AG09309 (cell line): ENCODE data around the gene ZNF440.
"Not testable (repeated sequence)": the region's sequence is repeated elsewhere in the genome, so short reads cannot be mapped to it uniquely, and the experiment has no call there.

Experiments
- DNase-seq: peaks from one replicate; pipeline ENCODE4 v3.0.0-alpha.2; 2010; ENCODE audit warnings: low read depth
- H3K4me3 ChIP-seq: 2 replicates; pipeline ENCODE4 v1.5.1; 2011; ENCODE audit warnings: mild to moderate bottlenecking, low read depth, low read length, moderate library complexity; ENCODE audit not compliant: control insufficient read depth
- CTCF ChIP-seq: IDR thresholded peaks from 2 replicates; pipeline ENCODE4 v1.5.1; 2011; ENCODE audit warnings: mild to moderate bottlenecking, low read depth, low read length, inconsistent platforms; ENCODE audit not compliant: insufficient read depth, control insufficient read depth; ENCODE audit errors: missing control alignments

The ZNF440 gene

GRCh38 chr19:11814029-11814699, at the start of gene ZNF440:
TSS of gene ZNF440 (plus strand) at chr19:11814273. CDS start at chr19:11814448, 175 bp downstream.
- H3K4me3 ChIP-seq = peak within 1 kb of the TSS; percentile 67
- no peak for TF ChIP-seq CTCF
- peak; percentile 76 for DNase-seq

DNA sequence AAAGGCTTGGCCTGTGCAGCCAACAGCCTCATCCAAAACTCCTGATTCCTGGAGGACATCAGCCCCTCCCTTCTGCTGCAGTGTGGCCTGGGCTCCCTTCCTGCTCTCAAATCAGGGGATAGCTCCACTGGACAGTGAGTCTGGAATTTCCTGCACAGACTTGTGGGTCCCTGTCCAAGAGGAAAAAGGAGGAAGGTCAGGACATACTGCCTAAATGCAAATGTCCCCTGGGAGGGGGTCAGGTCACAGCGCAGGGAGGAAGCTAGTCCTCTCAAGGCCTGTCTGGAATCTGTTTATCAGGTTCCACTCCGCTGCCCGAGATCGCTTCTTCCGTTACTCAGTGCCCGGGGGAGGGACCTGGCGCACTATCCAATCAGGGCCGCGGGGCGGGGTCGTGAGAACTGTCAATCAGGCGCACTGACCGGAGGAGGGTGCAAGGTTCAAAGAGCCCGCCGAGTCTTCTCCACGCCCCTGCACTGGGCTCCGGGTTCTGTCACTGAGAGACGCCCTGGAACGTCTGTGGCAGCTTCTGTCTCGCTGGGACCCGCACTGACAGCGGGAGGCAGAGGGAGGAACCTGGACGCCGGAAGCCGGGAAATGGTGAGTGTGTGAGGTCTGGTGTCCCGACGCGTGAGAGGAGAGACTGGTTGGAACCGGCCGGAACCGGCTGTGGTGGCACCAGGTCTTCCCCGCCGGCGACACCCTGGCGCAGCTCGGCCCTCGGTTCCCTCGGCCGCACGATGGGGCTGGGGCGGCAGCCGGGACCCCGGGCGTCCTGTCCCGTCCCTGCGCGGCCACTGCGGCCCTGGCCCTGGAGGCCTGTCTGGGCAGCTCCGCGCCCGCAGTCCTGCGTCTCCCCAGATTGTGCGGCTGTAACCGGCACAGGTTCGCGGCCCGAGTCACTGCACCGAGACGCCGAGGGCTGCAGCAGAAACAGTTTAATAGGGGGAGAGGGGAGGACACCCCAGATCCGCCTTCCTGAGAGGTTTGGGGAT, 47.2 kb upstream of the ZNF440 start, which contains the start of gene ZNF441:
TSS of gene ZNF441 (plus strand) at position 404 of the 995 bp plus-strand sequence. CDS start at position 598, 194 bp downstream.
- no peak for TF ChIP-seq CTCF
- peak within 1 kb of the TSS; percentile 97 for H3K4me3 ChIP-seq

GRCh38 chr19:11767633-11768133, 46.4 kb upstream of the ZNF440 start:
- TF ChIP-seq CTCF = no peak
- DNase-seq = no peak
- H3K4me3 ChIP-seq = peak overlapping the region; percentile 97

More for the DNA sequence above, 47.2 kb upstream of the ZNF440 start, which contains the start of gene ZNF441:
- peak; percentile 64 for DNase-seq

- no peak for DNase-seq
- no peak overlapping the region for H3K4me3 ChIP-seq
- TF ChIP-seq CTCF = no peak
Observed at GRCh38 chr19:11769995-11770394, 44.1 kb upstream of the ZNF440 start.

DNA sequence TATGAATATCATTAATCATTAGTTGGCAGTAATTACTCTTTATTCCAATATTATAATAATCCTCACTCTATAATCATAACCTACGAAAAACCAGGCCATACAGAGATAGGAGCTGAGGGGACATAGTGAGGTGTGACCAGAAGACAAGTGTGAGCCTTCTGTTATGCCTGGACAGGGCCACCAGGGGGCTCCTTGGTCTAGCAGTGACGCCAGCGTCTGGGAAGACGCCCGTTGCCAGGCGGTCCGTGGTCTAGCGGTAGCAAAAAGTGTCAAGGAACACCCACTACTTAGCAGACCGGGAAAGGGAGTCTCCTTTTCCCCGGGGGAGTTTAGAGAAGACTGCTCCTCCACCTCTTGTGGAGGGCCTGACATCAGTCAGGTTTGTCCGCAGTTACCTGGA, 42.6 kb upstream of the ZNF440 start:
- not testable (repeated sequence) for DNase-seq, H3K4me3 ChIP-seq
- peak; percentile 17 for TF ChIP-seq CTCF

DNA sequence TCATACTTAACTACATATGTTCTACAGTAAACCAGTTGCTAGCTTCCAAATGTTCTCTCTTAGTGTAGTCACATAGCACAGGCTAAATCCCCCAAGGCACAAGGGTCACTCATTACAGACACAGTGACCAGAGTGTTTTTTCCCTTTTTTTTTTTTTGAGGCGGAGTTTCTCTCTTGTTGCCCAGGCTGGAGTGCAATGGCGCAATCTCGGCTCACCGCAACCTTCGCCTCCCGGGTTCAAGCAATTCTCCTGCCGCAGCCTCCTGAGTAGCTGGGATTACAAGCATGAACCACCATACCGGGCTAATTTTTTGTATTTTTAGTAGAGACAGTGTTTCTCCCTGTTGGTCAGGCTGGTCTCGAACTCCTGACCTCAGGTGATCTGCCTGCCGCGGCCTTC, 37.4 kb upstream of the ZNF440 start:
- not testable (repeated sequence) for DNase-seq, H3K4me3 ChIP-seq
